DND-41 (cell line): Measurements from ENCODE around the gene TMEM97.

Experiments used
- ATAC-seq: fragments of 200-7000 bp; cut with Tn5 transposase; 3 replicates; pipeline ENCODE4 v1.9.1; 2021; ENCODE audit warnings: low read depth; ENCODE audit not compliant: insufficient read depth
- DNase-seq: peaks from one replicate; pipeline ENCODE4 v3.0.0-alpha.2; 2020
- H2AFZ ChIP-seq: 2 replicates; pipeline ENCODE4 v1.6.0; 2012; ENCODE audit warnings: low read depth, low read length
- H3K27ac ChIP-seq: 2 replicates; pipeline ENCODE4 v1.5.1; 2012; ENCODE audit warnings: low read length, inconsistent platforms
- H3K27me3 ChIP-seq: fragments of 200-600 bp; sonication (generic); 2 replicates; pipeline ENCODE4 v1.6.0; 2012; ENCODE audit warnings: low read length, mild to moderate bottlenecking, inconsistent platforms; ENCODE audit not compliant: insufficient read depth, poor library complexity
- H3K36me3 ChIP-seq: 2 replicates; pipeline ENCODE4 v1.5.1; 2012; ENCODE audit warnings: low read length, inconsistent platforms; ENCODE audit not compliant: insufficient read depth
- H3K4me1 ChIP-seq: 2 replicates; pipeline ENCODE4 v1.5.1; 2012; ENCODE audit warnings: mild to moderate bottlenecking, low read length; ENCODE audit not compliant: insufficient read depth
- H3K4me2 ChIP-seq: 2 replicates; pipeline ENCODE4 v1.6.0; 2012; ENCODE audit warnings: mild to moderate bottlenecking, moderate library complexity, low read length, inconsistent platforms; ENCODE audit not compliant: insufficient read depth
- H3K4me3 ChIP-seq, 2 experiments: fragments of 200-600 bp in 1 of 2; shearing (Covaris generic) in 1 of 2; 2 replicates each; pipeline ENCODE4 v1.5.1; 2012 to 2016; ENCODE audit warnings: inconsistent platforms in 2 of 2, low read length in 2 of 2, mild to moderate bottlenecking in 2 of 2, low read depth in 1 of 2, moderate library complexity in 1 of 2
- H3K79me2 ChIP-seq: 2 replicates; pipeline ENCODE4 v1.6.0; 2012; ENCODE audit warnings: low read length, inconsistent platforms; ENCODE audit not compliant: insufficient read depth
- H3K9ac ChIP-seq: 2 replicates; pipeline ENCODE4 v1.6.0; 2012; ENCODE audit warnings: low read depth, mild to moderate bottlenecking, inconsistent platforms, low read length, moderate library complexity
- H3K9me3 ChIP-seq: 2 replicates; pipeline ENCODE4 v1.5.1; 2012; ENCODE audit warnings: low read length, moderate library complexity, mild to moderate bottlenecking, inconsistent platforms; ENCODE audit not compliant: insufficient read depth, severe bottlenecking
- H4K20me1 ChIP-seq: 2 replicates; pipeline ENCODE4 v1.6.0; 2012; ENCODE audit warnings: low read length; ENCODE audit not compliant: insufficient read depth
- EZH2 ChIP-seq: IDR thresholded peaks from 3 replicates; pipeline ENCODE4 v1.6.1; 2012; ENCODE audit warnings: borderline replicate concordance, low read depth, mild to moderate bottlenecking, moderate library complexity, low read length, inconsistent platforms; ENCODE audit not compliant: severe bottlenecking
- TF ChIP-seq, protein P1 (sequence below): IDR thresholded peaks from 2 replicates; pipeline ENCODE4 v1.5.1; 2012; ENCODE audit warnings: borderline replicate concordance, low read length, moderate library complexity, mild to moderate bottlenecking; ENCODE audit not compliant: poor library complexity, severe bottlenecking; ENCODE audit errors: extremely low read depth

Gene TMEM97

DNA sequence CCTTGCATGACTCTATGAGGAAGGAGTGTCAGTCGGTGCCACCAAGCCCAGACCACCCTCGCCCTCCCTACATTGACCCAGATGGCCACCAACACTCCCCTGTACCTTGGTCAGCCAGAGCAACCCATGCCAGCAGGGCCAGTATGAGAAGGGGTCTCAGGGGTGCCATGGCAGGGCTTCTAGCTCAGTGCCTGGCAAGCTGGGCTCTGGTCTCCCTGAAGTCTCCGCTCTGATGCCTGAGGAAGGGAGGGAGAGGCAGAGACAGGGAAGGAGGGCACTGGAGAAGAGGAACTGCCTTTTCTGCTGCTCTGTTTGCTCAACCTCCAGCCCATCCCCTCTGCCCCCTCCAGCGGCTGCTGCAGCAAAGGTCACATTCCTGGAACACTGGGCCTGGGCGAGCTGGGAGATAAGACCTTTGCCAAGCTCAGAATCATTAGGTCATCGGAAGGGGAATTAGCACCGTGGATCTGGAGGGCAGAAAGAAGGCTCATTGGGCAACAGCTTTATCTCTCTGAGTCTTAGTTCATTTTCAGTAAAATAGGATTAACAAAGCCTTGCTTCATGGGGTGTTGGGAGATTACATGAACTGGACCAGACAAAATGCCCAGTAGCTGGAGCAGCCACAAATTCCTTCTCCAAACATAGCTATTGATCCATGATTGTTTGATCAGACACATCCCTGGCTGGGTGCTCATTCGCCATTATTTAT lies 51.2 kb downstream of the TMEM97 start, which contains the start of gene VTN:
VTN (minus strand) TSS at position 273 of the 709 bp plus-strand sequence; CDS start at position 169, 104 bp downstream.
- Histone ChIP-seq H3K36me3 (no peaks in the 10 kb centered on the region), H3K4me2 (no peak within 1 kb of the TSS), H4K20me1 (peaks cover 11% of the 10 kb centered on the region), H3K27ac (no peak within 1 kb of the TSS), H3K79me2 (no peaks in the 10 kb centered on the region), H3K4me1 (peaks cover 4% of the 10 kb centered on the region; the same call in 1 of the 2 replicates), H3K27me3 (no peaks in the 10 kb centered on the region), H3K9ac (no peak within 1 kb of the TSS), H3K4me3 (no peak within 1 kb of the TSS), H2AFZ (no peak within 1 kb of the TSS), H3K9me3 (no peaks in the 10 kb centered on the region)
- ATAC-seq (no peak), DNase-seq (no peak)
- TF ChIP-seq, protein P1, sequence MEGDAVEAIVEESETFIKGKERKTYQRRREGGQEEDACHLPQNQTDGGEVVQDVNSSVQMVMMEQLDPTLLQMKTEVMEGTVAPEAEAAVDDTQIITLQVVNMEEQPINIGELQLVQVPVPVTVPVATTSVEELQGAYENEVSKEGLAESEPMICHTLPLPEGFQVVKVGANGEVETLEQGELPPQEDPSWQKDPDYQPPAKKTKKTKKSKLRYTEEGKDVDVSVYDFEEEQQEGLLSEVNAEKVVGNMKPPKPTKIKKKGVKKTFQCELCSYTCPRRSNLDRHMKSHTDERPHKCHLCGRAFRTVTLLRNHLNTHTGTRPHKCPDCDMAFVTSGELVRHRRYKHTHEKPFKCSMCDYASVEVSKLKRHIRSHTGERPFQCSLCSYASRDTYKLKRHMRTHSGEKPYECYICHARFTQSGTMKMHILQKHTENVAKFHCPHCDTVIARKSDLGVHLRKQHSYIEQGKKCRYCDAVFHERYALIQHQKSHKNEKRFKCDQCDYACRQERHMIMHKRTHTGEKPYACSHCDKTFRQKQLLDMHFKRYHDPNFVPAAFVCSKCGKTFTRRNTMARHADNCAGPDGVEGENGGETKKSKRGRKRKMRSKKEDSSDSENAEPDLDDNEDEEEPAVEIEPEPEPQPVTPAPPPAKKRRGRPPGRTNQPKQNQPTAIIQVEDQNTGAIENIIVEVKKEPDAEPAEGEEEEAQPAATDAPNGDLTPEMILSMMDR: no peak
- TF ChIP-seq EZH2: no peak

DNA sequence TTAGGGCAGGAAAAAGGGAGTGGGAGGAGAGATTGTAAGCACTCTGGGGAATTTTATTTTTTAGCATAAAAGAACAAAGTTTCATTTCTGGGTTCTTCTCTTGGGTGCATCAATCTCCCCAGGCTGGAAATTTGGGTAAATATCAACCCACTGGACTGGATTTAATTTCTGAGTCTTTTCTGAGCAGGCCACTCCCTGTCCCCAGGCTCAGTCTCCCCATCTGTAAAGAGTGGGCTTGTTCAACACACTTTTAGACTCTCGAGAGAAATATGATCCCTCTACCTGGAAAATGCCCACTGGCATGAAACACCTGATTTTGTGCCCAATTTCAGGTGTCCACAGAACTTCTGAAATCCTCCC lies 51.7 kb downstream of the TMEM97 start:
- Histone ChIP-seq H4K20me1 (peaks cover 11% of the 10 kb centered on the region), H3K4me1 (peaks cover 4% of the 10 kb centered on the region; the same call in 1 of the 2 replicates), H2AFZ (no peak overlapping the region), H3K4me3 (no peak overlapping the region), H3K27me3 (no peaks in the 10 kb centered on the region), H3K4me2 (no peak overlapping the region), H3K9me3 (no peaks in the 10 kb centered on the region), H3K27ac (no peak overlapping the region), H3K9ac (no peak overlapping the region), H3K79me2 (no peaks in the 10 kb centered on the region), H3K36me3 (no peaks in the 10 kb centered on the region)
- ATAC-seq: no peak
- DNase-seq: no peak
- TF ChIP-seq EZH2: no peak
- TF ChIP-seq, protein P1: no peak

DNA sequence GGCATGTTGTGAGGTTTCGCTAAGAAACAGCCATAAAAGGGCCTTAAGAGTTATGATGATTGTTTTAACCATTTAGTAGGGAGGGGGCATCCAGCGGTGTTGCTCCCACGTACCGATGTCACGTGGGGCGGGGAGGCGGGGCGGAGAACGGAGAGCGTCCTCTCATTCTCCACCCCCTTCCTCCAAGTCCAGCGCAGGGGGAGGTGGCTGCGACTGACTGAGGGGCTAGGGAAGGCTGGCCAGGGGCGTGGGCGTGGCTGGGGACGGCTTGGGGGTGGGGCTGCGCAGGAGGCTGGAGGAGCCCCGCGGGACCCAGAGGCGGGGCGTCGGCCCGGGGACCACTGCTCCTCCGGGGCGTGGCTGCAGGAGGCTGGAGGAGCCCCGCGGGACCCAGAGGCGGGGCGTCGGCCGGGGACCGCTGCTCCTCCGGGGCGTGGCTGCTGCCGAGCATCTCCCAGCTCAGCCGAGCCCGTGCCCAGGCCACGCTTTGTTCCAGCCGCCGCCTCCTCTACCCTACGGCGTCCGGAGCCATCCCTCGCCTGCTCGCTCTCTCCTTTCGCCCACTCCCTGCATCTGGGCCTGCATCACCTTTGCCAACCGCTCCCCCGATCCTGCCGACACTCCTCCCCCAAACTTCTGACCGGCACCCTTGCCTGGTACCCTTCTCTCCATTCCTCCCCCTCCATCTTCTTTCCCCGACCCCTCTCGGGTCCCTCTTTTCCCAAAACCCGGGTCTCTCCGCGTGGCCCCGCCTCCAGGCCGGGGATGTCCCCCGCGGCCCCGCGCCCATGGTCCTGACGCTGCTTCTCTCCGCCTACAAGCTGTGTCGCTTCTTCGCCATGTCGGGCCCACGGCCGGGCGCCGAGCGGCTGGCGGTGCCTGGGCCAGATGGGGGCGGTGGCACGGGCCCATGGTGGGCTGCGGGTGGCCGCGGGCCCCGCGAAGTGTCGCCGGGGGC lies 52.5 kb downstream of the TMEM97 start, which contains the start of gene SARM1:
SARM1 (plus strand) TSS at position 450 of the 958 bp plus-strand sequence; CDS start at position 789, 339 bp downstream.
- no peaks in the 10 kb centered on the region for H3K36me3 ChIP-seq
- no peaks in the 10 kb centered on the region for H3K9me3 ChIP-seq
- peaks cover 11% of the 10 kb centered on the region for H4K20me1 ChIP-seq
- ATAC-seq (peak; percentile 87), DNase-seq (peak; percentile 66)
- no peaks in the 10 kb centered on the region for H3K79me2 ChIP-seq
- H3K27me3 ChIP-seq: no peaks in the 10 kb centered on the region
- H3K4me1 ChIP-seq: peaks cover 4% of the 10 kb centered on the region; the same call in 1 of the 2 replicates
- H2AFZ ChIP-seq: no peak within 1 kb of the TSS
- H3K4me2 ChIP-seq: no peak within 1 kb of the TSS; the same call in 1 of the 2 replicates
- TF ChIP-seq EZH2: no peak
- TF ChIP-seq, protein P1: no peak
- no peak within 1 kb of the TSS for H3K9ac ChIP-seq
- no peak within 1 kb of the TSS for H3K4me3 ChIP-seq
- H3K27ac ChIP-seq: no peak within 1 kb of the TSS
